H9 (cell line): ENCODE measurements around the gene AGBL4. TPM values are rescaled to one million over a fixed set of nuclear protein-coding genes. Genes with fewer than 3 reads are reported as not detected.

Experiments
- DNase-seq: peaks from one replicate; pipeline ENCODE4 v3.0.0-alpha.2; 2017
- H2AFZ ChIP-seq: one replicate; pipeline ENCODE4 v1.6.1; 2013; ENCODE audit warnings: mild to moderate bottlenecking, low read length, control low read depth, moderate library complexity
- H2AK5ac ChIP-seq: 2 replicates; pipeline ENCODE4 v1.6.1; 2013; ENCODE audit warnings: low read length, control low read depth, mixed read lengths; ENCODE audit not compliant: insufficient read length
- H2BK120ac ChIP-seq: one replicate; pipeline ENCODE4 v1.6.1; 2013; ENCODE audit warnings: low read depth, mild to moderate bottlenecking, low read length, control low read depth, inconsistent platforms; ENCODE audit not compliant: poor library complexity, severe bottlenecking
- H2BK12ac ChIP-seq: 2 replicates; pipeline ENCODE4 v1.6.1; 2013; ENCODE audit warnings: low read length, control low read depth, mixed read lengths, low read depth; ENCODE audit not compliant: insufficient read length
- H2BK15ac ChIP-seq: 2 replicates; pipeline ENCODE4 v1.6.1; 2013; ENCODE audit warnings: low read depth, low read length, control low read depth
- H2BK20ac ChIP-seq: one replicate; pipeline ENCODE4 v1.6.1; 2013; ENCODE audit warnings: low read depth, mild to moderate bottlenecking, low read length, control low read depth, inconsistent platforms; ENCODE audit not compliant: poor library complexity, severe bottlenecking
- H2BK5ac ChIP-seq: 2 replicates; pipeline ENCODE4 v1.6.1; 2013; ENCODE audit warnings: low read length, control low read depth, mixed read lengths; ENCODE audit not compliant: insufficient read length
- H3K14ac ChIP-seq: 2 replicates; pipeline ENCODE4 v1.6.1; 2013; ENCODE audit warnings: low read length, control low read depth; ENCODE audit not compliant: insufficient read depth
- H3K18ac ChIP-seq: 2 replicates; pipeline ENCODE4 v1.6.1; 2013; ENCODE audit warnings: low read depth, mild to moderate bottlenecking, mixed read lengths, low read length, control low read depth; ENCODE audit not compliant: insufficient read length
- H3K23ac ChIP-seq: 2 replicates; pipeline ENCODE4 v1.6.1; 2013; ENCODE audit warnings: low read length, control low read depth, mixed read lengths, low read depth; ENCODE audit not compliant: insufficient read length
- H3K23me2 ChIP-seq: 2 replicates; pipeline ENCODE4 v1.6.1; 2013; ENCODE audit warnings: low read depth, mild to moderate bottlenecking, mixed read lengths, low read length, control low read depth; ENCODE audit not compliant: insufficient read length, poor library complexity, severe bottlenecking
- H3K27ac ChIP-seq: 2 replicates; pipeline ENCODE4 v1.5.1; 2013; ENCODE audit warnings: low read length, control low read depth, mixed read lengths, low read depth; ENCODE audit not compliant: insufficient read length
- H3K27me3 ChIP-seq: 2 replicates; pipeline ENCODE4 v1.6.1; 2013; ENCODE audit warnings: low read length, control low read depth, inconsistent platforms; ENCODE audit not compliant: insufficient read depth
- H3K4ac ChIP-seq: 2 replicates; pipeline ENCODE4 v1.6.1; 2013; ENCODE audit warnings: low read depth, mild to moderate bottlenecking, control low read depth, inconsistent platforms, low read length, moderate library complexity
- H3K4me1 ChIP-seq: 2 replicates; pipeline ENCODE4 v1.6.1; 2013; ENCODE audit warnings: low read length, control low read depth, inconsistent platforms; ENCODE audit not compliant: insufficient read depth
- H3K4me2 ChIP-seq: 2 replicates; pipeline ENCODE4 v1.6.1; 2013; ENCODE audit warnings: low read length, control low read depth, mixed read lengths; ENCODE audit not compliant: insufficient read length, insufficient read depth
- H3K56ac ChIP-seq: 2 replicates; pipeline ENCODE4 v1.6.1; 2013; ENCODE audit warnings: low read depth, mild to moderate bottlenecking, mixed read lengths, low read length, control low read depth; ENCODE audit not compliant: insufficient read length
- H3K79me1 ChIP-seq: 2 replicates; pipeline ENCODE4 v1.6.1; 2013; ENCODE audit warnings: low read depth, mild to moderate bottlenecking, moderate library complexity, low read length, control low read depth, inconsistent platforms; ENCODE audit not compliant: insufficient read depth, poor library complexity, severe bottlenecking
- H3K79me2 ChIP-seq: 2 replicates; pipeline ENCODE4 v1.6.1; 2013; ENCODE audit warnings: low read length, control low read depth, inconsistent platforms; ENCODE audit not compliant: insufficient read depth
- H3K9ac ChIP-seq: 2 replicates; pipeline ENCODE4 v1.6.1; 2013; ENCODE audit warnings: low read length, control low read depth, mixed read lengths; ENCODE audit not compliant: insufficient read length; ENCODE audit errors: extremely low read depth
- H3K9me3 ChIP-seq: one replicate; pipeline ENCODE4 v1.6.1; 2013; ENCODE audit warnings: low read depth, low read length, inconsistent platforms; ENCODE audit not compliant: control insufficient read depth
- H3T11ph ChIP-seq: one replicate; pipeline ENCODE4 v1.6.1; 2013; ENCODE audit warnings: mild to moderate bottlenecking, low read length, control low read depth, inconsistent platforms
- H4K20me1 ChIP-seq: one replicate; pipeline ENCODE4 v1.6.1; 2013; ENCODE audit not compliant: control insufficient read depth, insufficient read length, insufficient read depth
- H4K5ac ChIP-seq: 2 replicates; pipeline ENCODE4 v1.6.1; 2013; ENCODE audit warnings: low read depth, mild to moderate bottlenecking, mixed read lengths, low read length, control low read depth; ENCODE audit not compliant: insufficient read length
- H4K8ac ChIP-seq: replicated peaks from 2 replicates; pipeline ENCODE4 v1.6.1; 2013; ENCODE audit warnings: low read length, control low read depth, mixed read lengths, low read depth; ENCODE audit not compliant: insufficient read length
- H4K91ac ChIP-seq: 2 replicates; pipeline ENCODE4 v1.6.1; 2013; ENCODE audit warnings: low read depth, mild to moderate bottlenecking, moderate library complexity, mixed read lengths, low read length, control low read depth; ENCODE audit not compliant: insufficient read length
- H3K27ac Mint-ChIP-seq, 3 experiments: 2 replicates in 2 of 3; 3 replicates in 1 of 3; pipeline ENCODE4 v1.8.0; 2020 to 2021; ENCODE audit warnings: mixed read lengths in 3 of 3, mild to moderate bottlenecking in 1 of 3, moderate library complexity in 1 of 3
- H3K27me3 Mint-ChIP-seq: 2 replicates; pipeline ENCODE4 v1.8.0; 2021; ENCODE audit warnings: low read depth, mild to moderate bottlenecking, moderate library complexity, mixed read lengths
- H3K36me3 Mint-ChIP-seq, 3 experiments: 2 replicates in 2 of 3; 3 replicates in 1 of 3; pipeline ENCODE4 v1.8.0; 2020 to 2021; ENCODE audit warnings: low read depth in 3 of 3, mixed read lengths in 3 of 3; ENCODE audit not compliant: insufficient read depth in 1 of 3
- H3K4me1 Mint-ChIP-seq, 2 experiments: 2 replicates each; pipeline ENCODE4 v1.8.0; 2020; ENCODE audit warnings: mixed read lengths in 2 of 2
- H3K4me3 Mint-ChIP-seq, 2 experiments: 2 replicates in 1 of 2; 3 replicates in 1 of 2; pipeline ENCODE4 v1.8.0; 2020 to 2021; ENCODE audit warnings: mild to moderate bottlenecking in 2 of 2, mixed read lengths in 2 of 2, moderate library complexity in 1 of 2
- H3K9me3 Mint-ChIP-seq, 2 experiments: 2 replicates in 1 of 2; 3 replicates in 1 of 2; pipeline ENCODE4 v1.8.0; 2020; ENCODE audit warnings: mild to moderate bottlenecking in 2 of 2, mixed read lengths in 2 of 2, moderate library complexity in 1 of 2
- CTCF ChIP-seq: fragments of 200-600 bp; sonication (generic); conservative IDR thresholded peaks from 3 replicates; pipeline ENCODE4 v1.8.0; 2021; ENCODE audit warnings: antibody characterized with exemption, mild to moderate bottlenecking
- WGBS: extraction: QIAGEN DNeasy Blood & Tissue Kit; methylation state at CpG from one replicate; pipeline ENCODE4 v1.1.7; 2013; ENCODE audit warnings: missing lambda C conversion rate, low lambda C conversion rate, mixed read lengths; ENCODE audit not compliant: insufficient read length; ENCODE audit errors: extremely low coverage; 5-methylcytosine and 5-hydroxymethylcytosine counted together
- total RNA-seq: library from RNA; stranded (reverse); gene quantifications from 2 replicates; pipeline ENCODE4 v1.2.1, GENCODE V29; 2021

AGBL4 gene
- total RNA-seq, 1 experiment from 2014 or later: not detected

- Histone ChIP-seq H2BK5ac (no peak overlapping the region), H3K23ac (no peak overlapping the region), H3K23me2 (no peaks in the 10 kb centered on the region), H2BK15ac (no peak overlapping the region), H4K20me1 (no peaks in the 10 kb centered on the region), H2BK12ac (no peak overlapping the region), H3K4me2 (no peak overlapping the region), H2AFZ (no peak overlapping the region), H2AK5ac (no peak overlapping the region), H4K5ac (no peak overlapping the region), H4K8ac (no peak overlapping the region), H3K9ac (no peak overlapping the region), H3K14ac (no peak overlapping the region), H2BK120ac (no peak overlapping the region), H4K91ac (no peak overlapping the region), H3K4ac (no peak overlapping the region), H3K27ac (no peak overlapping the region), H3K79me1 (no peaks in the 10 kb centered on the region), H3K9me3 (no peaks in the 10 kb centered on the region), H3K79me2 (no peaks in the 10 kb centered on the region), H3K4me1 (0 out of 2 replicates have a peak, but pooled peaks cover 3% of the 10 kb centered on the region), H3K56ac (no peak overlapping the region), H2BK20ac (no peak overlapping the region), H3K18ac (no peak overlapping the region), H3T11ph (no peak overlapping the region), H3K27me3 (no peaks in the 10 kb centered on the region)
- Mint-ChIP-seq H3K4me1 (peaks cover 19% of the 10 kb centered on the region in 2 experiments), H3K27ac (peak overlapping the region in 1 of 3 experiments; percentile 54; a peak in 1 of 7 replicates), H3K27me3 (no peaks in the 10 kb centered on the region), H3K9me3 (no peaks in the 10 kb centered on the region), H3K36me3 (peaks cover 8 to 23% (median 22%) of the 10 kb centered on the region in 3 experiments; a peak in 6 of 7 replicates), H3K4me3 (no peak overlapping the region)
- DNase-seq: no peak
- WGBS: no CpG with 5 or more reads among the region's 3 CpGs
- TF ChIP-seq CTCF: no peak
These were observed 1284.7 kb downstream of the AGBL4 start for GRCh38 chr1:48739091-48739490.
